Measurements from ENCODE around the gene SCN8A. TPM values are rescaled to one million over a fixed set of nuclear protein-coding genes. Genes with fewer than 3 reads are reported as not detected.

Gene SCN8A
- polyA plus RNA-seq, 1 experiment = 19.6 TPM

DNA sequence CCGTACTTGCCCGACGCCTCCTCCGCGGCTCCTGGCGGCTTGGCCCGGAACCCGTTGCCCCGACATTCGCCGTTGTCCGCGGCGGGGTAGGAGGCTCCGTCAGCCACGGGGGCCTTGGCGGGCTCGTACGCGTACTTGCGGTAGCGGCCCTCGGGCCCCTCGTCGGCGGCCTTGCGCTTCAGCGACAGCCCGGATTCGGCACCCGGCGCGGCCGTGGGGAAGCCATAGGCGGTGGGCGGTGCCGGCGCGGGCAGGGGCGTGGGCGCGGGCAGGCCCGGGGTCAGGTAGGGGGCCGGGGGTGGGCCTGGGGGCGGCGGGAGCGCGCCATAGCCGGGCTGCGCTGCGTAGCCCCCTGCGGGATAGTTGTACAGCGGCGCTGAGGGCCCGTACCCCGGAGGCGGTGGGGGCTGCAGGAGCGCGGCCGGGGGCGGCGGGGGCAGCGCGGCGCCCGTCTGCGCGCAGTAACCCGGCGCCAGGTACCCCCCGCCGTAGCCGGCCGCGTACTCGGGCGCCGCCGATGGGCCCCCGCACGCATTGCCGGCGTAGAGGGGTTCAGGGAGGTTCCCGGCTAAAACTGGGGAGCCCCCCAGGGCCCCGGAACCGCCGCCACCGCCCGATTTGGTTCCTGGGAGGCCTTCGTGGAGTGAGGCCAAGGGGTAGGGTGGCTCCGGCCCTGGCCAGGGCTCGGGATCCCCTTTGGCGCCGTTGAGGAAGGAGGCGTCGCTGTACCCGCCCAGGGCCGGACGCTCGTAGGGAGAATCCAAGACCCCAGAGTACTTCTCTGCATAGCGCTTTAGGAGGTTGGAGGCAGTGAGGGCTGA is 230.6 kb downstream of the SCN8A start:
- H3K36me3 ChIP-seq (ENCODE audit: control insufficient read depth, insufficient read depth, low read length) = no peaks in the 10 kb centered on the region
- ChIA-PET CTCF (no interaction called here), POLR2A (no interaction called here)
- no peaks in the 10 kb centered on the region; the same call in 1 of the 2 replicates for H3K27me3 ChIP-seq (ENCODE audit: control insufficient read depth, insufficient read depth, low read length)
- no peak overlapping the region for H3K4me3 ChIP-seq (ENCODE audit: low read depth, low read length)
- TF ChIP-seq, protein P1, sequence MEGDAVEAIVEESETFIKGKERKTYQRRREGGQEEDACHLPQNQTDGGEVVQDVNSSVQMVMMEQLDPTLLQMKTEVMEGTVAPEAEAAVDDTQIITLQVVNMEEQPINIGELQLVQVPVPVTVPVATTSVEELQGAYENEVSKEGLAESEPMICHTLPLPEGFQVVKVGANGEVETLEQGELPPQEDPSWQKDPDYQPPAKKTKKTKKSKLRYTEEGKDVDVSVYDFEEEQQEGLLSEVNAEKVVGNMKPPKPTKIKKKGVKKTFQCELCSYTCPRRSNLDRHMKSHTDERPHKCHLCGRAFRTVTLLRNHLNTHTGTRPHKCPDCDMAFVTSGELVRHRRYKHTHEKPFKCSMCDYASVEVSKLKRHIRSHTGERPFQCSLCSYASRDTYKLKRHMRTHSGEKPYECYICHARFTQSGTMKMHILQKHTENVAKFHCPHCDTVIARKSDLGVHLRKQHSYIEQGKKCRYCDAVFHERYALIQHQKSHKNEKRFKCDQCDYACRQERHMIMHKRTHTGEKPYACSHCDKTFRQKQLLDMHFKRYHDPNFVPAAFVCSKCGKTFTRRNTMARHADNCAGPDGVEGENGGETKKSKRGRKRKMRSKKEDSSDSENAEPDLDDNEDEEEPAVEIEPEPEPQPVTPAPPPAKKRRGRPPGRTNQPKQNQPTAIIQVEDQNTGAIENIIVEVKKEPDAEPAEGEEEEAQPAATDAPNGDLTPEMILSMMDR (IDR thresholded peaks at IDR 0.05; ENCODE audit: insufficient read depth, low read depth, low read length) = no peak
- no peak for DNase-seq (ENCODE audit: low read depth)

DNA sequence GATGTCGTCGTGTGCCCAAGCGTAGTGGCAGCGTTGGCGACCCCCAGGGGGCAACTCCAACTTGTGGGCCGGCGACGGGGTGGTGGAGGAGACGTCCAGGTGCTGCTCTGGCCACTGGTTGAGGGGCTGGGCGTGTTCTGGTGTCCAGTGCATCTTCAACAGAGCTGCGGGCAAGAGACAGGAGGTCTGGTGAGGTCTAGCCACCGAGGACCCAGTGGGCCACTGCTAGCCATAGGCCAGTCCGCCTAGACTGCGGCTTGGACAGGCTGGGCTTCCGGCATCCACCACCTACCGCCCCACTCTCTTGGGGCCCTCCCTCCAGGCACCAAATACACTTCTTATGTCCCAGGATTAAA is 231.2 kb downstream of the SCN8A start:
- TF ChIP-seq, protein P1 (IDR thresholded peaks at IDR 0.05; ENCODE audit: insufficient read depth, low read depth, low read length) = no peak
- H3K27me3 ChIP-seq (ENCODE audit: control insufficient read depth, insufficient read depth, low read length) = no peaks in the 10 kb centered on the region; the same call in 1 of the 2 replicates
- H3K36me3 ChIP-seq (ENCODE audit: control insufficient read depth, insufficient read depth, low read length) = no peaks in the 10 kb centered on the region
- POLR2A ChIA-PET = no interaction called here
- H3K4me3 ChIP-seq (ENCODE audit: low read depth, low read length) = no peak overlapping the region
- CTCF ChIA-PET = interaction anchor here (1.3 to 4.9 kb wide), 2 partner anchors 10 to 400 kb away, joined by 3 to 83 read pairs; partner anchors contain the start of gene SLC4A8
- no peak for DNase-seq (ENCODE audit: low read depth)

DNA sequence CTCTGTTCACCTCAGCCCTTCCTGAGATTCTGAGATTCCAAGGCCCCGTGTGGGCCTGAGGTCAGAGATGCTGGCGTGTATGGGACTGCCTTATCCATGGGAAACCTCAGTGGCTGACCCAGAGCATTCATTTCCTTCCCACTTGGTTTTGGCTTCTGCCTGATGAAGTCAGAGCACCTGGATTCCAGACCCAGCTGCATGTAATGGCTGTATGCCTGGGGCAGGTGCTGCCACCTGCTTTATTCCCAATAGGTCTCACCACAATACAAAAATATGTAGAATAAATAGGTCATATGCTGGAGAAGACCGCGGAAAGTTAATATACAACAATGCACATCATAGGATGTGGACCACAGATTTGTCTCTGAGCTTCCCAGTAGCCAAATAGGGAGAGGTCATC is 231.9 kb downstream of the SCN8A start:
- Histone ChIP-seq H3K4me3 (ENCODE audit: low read depth, low read length) (no peak overlapping the region), H3K27me3 (ENCODE audit: control insufficient read depth, insufficient read depth, low read length) (no peaks in the 10 kb centered on the region; the same call in 1 of the 2 replicates), H3K36me3 (ENCODE audit: control insufficient read depth, insufficient read depth, low read length) (no peaks in the 10 kb centered on the region)
- TF ChIP-seq, protein P1 (IDR thresholded peaks at IDR 0.05; ENCODE audit: insufficient read depth, low read depth, low read length) = no peak
- no peak for DNase-seq (ENCODE audit: low read depth)
- CTCF ChIA-PET = interaction anchor here (1.0 to 4.9 kb wide), 13 partner anchors 9 to 401 kb away, joined by 3 to 83 read pairs (median 11); partner anchors contain the start of gene SLC4A8
- POLR2A ChIA-PET = no interaction called here

DNA sequence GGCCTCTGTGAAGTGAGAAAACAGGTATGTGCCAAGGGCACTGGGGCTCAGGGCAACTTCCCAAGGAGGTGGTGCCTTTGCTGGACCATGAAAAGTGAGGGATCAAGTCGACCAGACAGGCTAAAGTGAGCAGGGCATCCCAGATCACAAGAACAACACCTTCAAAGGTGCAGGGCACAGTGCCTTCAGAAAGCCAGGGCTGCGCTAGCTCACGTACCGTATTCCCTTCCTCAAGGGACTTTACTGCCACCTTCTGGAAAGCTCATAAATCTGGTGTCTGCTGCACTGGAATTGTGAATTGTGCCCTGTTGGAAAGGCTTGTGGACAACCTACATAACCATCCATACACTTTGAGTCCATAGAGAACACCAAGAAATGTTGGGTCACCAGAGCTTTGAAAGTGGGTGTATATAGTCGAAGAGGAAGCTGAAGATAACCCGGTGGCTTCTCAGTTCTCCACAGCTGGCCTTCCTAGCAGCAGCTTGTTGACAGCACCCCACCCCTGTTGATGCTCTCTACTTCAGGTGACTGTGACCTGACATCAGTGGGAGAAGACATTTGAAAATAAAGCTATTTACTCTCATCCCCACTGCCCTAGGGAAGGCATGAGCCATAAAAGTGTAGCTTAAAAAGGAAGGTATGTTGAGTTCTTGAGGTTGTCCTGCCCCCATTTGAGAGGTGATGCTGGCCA is 233.0 kb downstream of the SCN8A start:
- no peak for DNase-seq (ENCODE audit: low read depth)
- H3K36me3 ChIP-seq (ENCODE audit: control insufficient read depth, insufficient read depth, low read length) = no peaks in the 10 kb centered on the region
- CTCF ChIA-PET = interaction anchor here (0.5 to 4.9 kb wide), 30 partner anchors 9 to 525 kb away, joined by 3 to 83 read pairs (median 4); partner anchors contain the start of gene SLC4A8
- no peaks in the 10 kb centered on the region; the same call in 1 of the 2 replicates for H3K27me3 ChIP-seq (ENCODE audit: control insufficient read depth, insufficient read depth, low read length)
- TF ChIP-seq, protein P1 (IDR thresholded peaks at IDR 0.05; ENCODE audit: insufficient read depth, low read depth, low read length) = peak; percentile 64
- POLR2A ChIA-PET = interaction anchor here (0.6 kb wide), 1 partner anchor 403 kb away, joined by 3 read pairs; no protein-coding TSS in a partner anchor
- no peak overlapping the region for H3K4me3 ChIP-seq (ENCODE audit: low read depth, low read length)

DNA sequence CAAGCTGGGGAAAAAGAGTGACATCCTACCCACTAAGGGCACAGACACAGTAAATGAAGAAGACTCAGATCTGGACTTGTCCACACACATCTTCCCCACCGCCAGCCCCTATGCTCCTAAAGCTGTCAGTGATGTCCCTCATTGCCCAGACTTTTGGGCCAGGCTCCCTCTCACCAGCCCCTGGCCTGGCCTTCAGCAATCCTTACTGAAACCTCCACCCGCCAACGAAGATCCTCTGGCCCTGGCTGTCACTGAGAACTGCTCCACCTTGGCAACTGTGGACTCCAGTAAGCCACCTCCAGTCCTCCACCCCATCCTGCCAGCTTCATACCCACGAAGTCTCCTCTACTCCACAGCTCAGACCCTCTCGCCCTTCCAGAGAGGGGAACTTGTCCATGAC is 234.2 kb downstream of the SCN8A start:
- Histone ChIP-seq H3K27me3 (ENCODE audit: control insufficient read depth, insufficient read depth, low read length) (no peaks in the 10 kb centered on the region; the same call in 1 of the 2 replicates), H3K4me3 (ENCODE audit: low read depth, low read length) (no peak overlapping the region), H3K36me3 (ENCODE audit: control insufficient read depth, insufficient read depth, low read length) (no peaks in the 10 kb centered on the region)
- ChIA-PET CTCF (interaction anchor here (0.6 to 4.9 kb wide), 13 partner anchors 7 to 480 kb away, joined by 3 to 83 read pairs (median 5); partner anchors contain the start of gene SLC4A8), POLR2A (no interaction called here)
- DNase-seq (ENCODE audit: low read depth) = no peak
- TF ChIP-seq, protein P1 (IDR thresholded peaks at IDR 0.05; ENCODE audit: insufficient read depth, low read depth, low read length) = no peak

Measured in BJ (cell line).